ENCODE results near the gene RPS15.

RPS15 gene

GRCh38 chr19:1420590-1420989 is 17.6 kb upstream of the RPS15 start:
- DNase-seq (ENCODE audit: low read depth): no peak

DNA sequence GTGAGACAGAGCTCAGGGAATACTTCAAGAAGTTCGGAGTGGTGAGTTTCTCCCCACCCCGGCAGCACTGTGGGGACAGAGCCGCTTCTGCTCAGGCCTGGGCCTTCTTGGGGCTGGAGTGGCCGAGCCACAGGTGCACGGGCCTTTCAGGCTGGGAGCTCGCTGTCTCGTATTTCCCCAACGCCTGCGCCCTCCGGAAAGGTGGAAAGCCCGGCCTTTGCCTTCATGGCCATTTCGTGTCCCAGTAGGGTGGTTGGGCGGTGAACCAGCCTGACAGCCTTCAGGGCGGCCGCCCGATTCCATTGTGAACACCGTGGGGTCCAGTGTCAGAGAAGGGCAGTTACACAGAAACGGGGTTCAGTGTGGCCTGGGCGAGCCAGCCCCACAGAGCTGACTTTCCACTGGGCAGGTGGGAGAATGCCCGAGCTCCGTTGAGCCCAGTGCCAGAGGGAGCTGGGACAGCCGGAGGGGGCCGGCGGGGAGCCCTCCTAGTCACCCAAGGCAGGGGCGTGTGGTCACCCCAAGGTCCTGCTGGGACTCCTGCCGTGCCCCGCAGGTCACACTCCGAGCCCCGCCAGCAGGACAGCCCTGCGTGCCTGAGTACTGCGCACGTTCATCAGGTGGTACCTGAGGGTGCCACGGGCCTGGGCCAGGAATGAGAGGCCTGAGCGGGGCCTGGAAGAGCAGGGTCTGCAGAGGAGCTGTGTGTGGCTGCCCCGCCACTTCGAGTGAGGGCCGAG is 16.8 kb upstream of the RPS15 start:
- no peak for DNase-seq (ENCODE audit: low read depth)

- DNase-seq (ENCODE audit: low read depth): no peak
Observed at GRCh38 chr19:1421958-1422305, 16.3 kb upstream of the RPS15 start.

DNA sequence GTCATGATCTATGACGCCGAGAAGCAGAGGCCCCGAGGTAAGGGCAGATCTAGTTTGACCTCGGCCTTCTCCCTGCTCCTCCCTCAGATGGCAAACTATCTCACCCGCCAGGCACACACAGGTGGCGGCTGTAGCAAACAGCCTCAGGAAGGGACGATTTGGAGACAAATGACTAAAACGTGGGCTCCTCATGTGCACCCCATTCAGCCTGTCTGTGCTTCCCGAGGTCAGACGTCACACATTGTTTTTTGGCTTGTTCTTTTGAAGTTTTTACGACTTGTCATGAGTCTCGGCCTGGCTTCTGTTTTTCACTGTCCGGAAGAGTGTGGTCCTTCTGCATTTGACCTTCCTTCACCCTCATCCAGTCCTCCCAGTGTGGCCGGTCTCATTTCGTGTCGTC is 15.8 kb upstream of the RPS15 start:
- no peak for DNase-seq (ENCODE audit: low read depth)

- DNase-seq (ENCODE audit: low read depth): no peak
Observed at GRCh38 chr19:1422943-1423342, 15.3 kb upstream of the RPS15 start.

- DNase-seq (ENCODE audit: low read depth): no peak
Observed at GRCh38 chr19:1423436-1424191, 14.6 kb upstream of the RPS15 start.

- DNase-seq (ENCODE audit: low read depth): no peak
Observed at GRCh38 chr19:1424192-1424955, 13.8 kb upstream of the RPS15 start.

DNA sequence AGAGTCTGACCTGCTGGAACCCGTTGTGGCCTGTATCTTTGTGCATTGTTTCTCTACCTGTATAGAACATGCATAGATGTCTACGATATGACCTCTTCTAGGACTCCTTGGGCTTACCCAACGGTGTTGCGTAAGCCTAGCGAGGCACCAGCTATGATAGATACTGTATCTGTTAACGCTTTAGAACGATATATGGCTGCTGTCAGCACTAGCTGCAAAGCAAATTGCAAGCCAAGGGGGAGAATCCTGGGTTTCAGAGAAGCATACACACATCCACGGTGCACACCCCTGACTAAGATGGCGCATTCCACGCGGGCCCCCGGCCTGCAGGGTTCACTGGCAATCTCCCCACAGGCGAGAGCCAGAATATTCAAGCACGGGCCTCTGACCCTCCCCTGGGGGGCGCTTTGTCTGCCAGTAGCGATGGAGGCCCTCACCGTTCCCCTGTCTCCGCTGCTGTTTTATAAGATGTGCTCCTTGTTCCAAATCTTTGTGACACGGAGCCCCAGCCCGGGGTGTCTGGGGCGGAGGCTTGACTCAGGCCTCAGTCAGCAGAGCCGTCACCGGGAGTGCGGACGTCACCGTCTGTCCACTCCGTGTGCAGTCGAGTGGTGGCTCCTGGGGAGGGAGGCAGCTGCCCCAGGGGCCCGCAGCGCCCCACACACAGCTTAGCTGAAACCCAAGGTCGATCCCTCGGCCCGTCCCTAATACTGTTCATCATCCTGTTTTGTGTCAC is 12.9 kb upstream of the RPS15 start:
- DNase-seq (ENCODE audit: low read depth): no peak

GRCh38 chr19:1425902-1426301 is 12.3 kb upstream of the RPS15 start:
- DNase-seq (ENCODE audit: low read depth): no peak

DNA sequence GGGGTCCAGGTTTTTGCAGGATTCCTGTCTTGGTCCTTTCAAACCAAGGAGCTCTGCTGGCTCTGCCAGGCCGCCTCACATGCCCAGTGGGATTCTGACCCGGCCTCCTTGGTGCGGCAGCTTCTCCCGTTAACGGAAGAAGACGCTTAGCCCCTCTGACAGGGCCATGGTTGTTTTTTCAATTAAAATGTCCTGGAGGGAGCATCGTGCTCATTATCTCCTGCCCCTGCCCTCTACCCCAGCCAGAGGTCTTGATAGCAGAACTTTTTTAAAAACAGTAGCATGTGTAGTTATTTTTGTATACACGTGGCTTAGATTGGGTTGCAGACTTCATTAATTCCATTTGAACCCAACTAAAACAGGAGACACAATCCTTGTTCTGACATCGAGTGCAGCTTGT is 11.5 kb upstream of the RPS15 start:
- DNase-seq (ENCODE audit: low read depth): no peak

DNA sequence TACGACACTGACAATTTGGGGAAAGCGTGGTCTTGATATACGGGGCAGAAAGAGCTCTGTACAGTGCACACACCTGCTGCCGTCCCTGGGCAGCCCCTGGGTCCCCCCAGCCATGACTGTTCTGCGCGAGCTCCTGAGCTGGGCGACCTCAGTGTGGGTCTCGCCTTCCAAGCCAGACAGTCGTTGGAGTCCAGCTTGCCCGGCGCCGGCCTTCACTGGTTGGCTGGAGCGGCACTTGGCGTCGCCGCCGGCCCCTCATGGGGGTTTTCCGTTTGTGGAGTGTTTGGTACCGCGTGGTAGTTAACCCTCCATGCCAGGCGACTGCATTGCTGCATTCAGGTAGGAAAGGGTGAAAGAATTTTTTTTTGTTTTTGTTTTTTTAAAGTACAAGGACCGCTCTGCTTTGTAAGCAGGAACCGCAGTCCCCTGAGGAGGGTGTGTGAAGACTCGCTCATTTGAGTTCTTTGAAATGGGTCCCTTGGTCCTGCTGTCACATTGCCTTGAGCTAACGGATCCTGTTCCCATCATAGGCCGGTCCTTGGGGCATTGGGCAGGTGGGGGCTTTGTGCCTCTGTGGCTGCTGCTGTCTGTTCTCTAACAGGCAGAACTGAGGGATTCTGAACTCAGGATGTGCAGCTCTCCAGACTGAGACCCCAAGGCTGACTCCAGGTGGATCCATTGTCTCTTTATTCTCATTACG is 10.8 kb upstream of the RPS15 start:
- no peak for DNase-seq (ENCODE audit: low read depth)

DNA sequence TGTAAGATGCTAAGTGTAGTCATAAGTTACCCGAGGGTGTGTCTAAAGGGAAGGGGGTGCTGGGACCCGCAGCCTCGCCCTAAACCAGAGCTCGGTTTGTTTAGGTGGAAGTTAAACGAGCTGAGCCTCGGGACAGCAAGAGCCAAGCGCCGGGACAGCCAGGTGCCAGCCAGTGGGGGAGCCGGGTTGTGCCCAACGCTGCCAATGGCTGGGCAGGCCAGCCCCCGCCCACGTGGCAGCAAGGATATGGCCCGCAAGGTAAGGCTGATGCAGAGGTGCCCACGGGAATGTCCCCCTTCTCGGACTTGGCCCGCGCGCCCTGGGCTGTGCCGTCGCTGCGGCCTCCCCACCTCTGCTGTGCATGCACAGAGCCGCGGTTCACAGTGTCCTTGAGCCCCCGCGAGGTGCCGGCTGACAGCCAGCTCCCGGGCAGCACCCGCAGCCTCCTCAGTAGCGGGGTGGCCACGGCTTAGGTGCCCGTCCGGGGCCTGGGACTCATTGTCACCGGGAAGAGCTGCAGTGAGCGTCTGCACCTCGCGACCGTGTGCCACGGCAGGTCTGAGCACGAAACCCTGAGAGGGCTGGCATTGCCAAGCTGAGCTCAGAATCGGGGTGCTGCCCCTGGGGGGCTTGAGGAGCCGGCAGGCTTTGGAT is 9.3 kb upstream of the RPS15 start:
- no peak for DNase-seq (ENCODE audit: low read depth)

DNA sequence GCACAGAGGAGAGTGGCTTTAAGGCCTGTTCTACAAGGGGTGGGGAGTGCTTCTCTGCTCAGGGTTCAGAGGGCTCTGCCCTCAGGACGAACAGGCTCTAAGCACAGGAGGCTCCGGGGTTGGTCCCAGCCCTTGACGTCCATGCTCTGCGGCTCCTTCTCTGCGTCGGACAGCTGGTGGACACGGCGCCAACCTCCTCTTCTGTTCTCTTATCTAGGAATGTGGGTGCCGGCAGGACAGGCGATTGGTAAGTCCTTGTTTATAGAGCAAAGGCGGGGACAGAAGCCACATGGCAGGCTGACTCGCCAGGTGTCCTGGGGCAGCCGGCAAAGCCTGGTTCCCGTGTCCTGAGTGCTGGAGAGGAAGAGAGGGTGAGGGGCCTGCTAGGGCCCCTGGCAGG is 8.4 kb upstream of the RPS15 start:
- DNase-seq (ENCODE audit: low read depth): no peak

- no peak for DNase-seq (ENCODE audit: low read depth)
Observed at GRCh38 chr19:1430246-1430645, 8.0 kb upstream of the RPS15 start.

GRCh38 chr19:1431759-1432506 is 6.3 kb upstream of the RPS15 start:
- DNase-seq (ENCODE audit: low read depth): no peak

GRCh38 chr19:1432507-1432887 is 5.7 kb upstream of the RPS15 start:
- no peak for DNase-seq (ENCODE audit: low read depth)

- no peak for DNase-seq (ENCODE audit: low read depth)
Observed at GRCh38 chr19:1433119-1434039, 4.8 kb upstream of the RPS15 start.

DNA sequence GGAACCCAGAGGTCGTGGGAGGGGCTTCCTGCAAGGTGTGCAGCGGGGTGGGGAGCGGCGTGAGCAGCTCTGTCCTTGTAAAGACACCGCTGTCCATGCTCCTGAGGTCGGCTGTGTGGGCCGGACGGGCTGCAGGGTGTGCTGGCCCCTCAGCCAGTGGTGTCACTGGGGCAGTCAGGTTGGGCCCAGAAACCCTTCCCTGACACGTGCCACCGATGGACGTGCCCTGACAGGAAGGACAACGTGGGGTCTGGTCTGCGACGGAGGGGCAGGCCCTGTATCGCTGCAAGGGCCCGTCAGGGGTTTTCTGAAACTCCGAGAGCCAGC is 4.2 kb upstream of the RPS15 start:
- DNase-seq (ENCODE audit: low read depth): no peak

DNA sequence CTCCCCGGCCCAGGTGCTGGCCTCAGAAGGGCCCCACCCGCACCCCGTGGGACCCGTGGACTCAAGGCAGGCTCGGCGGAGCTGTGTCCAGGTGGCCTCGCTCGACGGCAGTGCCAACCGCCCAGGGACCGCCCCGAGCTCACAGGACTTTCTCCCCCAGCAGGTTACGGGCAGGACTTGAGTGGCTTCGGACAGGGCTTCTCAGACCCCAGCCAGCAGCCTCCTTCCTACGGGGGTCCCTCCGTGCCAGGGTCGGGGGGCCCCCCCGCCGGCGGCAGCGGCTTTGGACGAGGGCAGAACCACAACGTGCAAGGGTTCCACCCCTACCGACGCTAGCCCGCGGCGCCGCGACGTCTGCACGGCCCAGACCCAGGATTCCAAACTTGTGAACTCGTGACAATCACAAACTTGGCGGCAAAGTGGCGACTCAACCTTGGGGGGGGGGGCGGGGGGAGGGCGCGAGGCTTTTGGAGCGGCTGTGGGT is 3.6 kb upstream of the RPS15 start:
- no peak for DNase-seq (ENCODE audit: low read depth)
